HFF-Myc (cell line): ENCODE measurements around the gene LRMDA.

Experiments
- DNase-seq: peaks from one replicate; pipeline ENCODE4 v3.0.0-alpha.2; 2011; ENCODE audit warnings: low read depth; ENCODE audit errors: extremely low read depth
- H3K4me3 ChIP-seq: replicated peaks from 2 replicates; pipeline ENCODE4 v1.5.1; 2011; ENCODE audit warnings: low read depth, mild to moderate bottlenecking, control low read depth, low read length
- TF ChIP-seq, protein P1 (sequence below): IDR thresholded peaks from 2 replicates; pipeline ENCODE4 v1.5.1; 2012; ENCODE audit warnings: mild to moderate bottlenecking, low read depth, low read length, control low read depth; ENCODE audit errors: missing control alignments

The LRMDA gene

DNA sequence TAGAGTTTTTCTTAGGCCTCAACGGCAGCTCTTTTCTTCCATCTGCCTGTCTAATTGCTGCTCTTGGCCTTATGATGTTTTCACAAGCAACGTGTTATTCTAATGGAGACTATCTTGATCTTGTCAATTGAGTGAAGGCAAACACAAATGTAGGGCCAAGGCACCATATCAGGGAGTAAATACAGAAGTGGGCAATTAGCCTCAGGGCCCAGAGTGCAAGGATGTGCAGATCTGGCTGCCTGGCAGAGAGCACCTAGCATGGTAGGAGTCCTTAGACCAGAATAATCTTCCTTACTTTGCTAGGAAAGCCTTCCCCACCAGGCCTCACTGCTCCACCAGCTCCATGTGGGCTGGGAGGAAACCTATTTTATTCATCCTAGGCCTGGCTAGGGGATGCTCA, 590.9 kb downstream of the LRMDA start:
- no peak overlapping the region for H3K4me3 ChIP-seq
- TF ChIP-seq, protein P1, sequence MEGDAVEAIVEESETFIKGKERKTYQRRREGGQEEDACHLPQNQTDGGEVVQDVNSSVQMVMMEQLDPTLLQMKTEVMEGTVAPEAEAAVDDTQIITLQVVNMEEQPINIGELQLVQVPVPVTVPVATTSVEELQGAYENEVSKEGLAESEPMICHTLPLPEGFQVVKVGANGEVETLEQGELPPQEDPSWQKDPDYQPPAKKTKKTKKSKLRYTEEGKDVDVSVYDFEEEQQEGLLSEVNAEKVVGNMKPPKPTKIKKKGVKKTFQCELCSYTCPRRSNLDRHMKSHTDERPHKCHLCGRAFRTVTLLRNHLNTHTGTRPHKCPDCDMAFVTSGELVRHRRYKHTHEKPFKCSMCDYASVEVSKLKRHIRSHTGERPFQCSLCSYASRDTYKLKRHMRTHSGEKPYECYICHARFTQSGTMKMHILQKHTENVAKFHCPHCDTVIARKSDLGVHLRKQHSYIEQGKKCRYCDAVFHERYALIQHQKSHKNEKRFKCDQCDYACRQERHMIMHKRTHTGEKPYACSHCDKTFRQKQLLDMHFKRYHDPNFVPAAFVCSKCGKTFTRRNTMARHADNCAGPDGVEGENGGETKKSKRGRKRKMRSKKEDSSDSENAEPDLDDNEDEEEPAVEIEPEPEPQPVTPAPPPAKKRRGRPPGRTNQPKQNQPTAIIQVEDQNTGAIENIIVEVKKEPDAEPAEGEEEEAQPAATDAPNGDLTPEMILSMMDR, result no peak

GRCh38 chr10:76023007-76023406, 591.6 kb downstream of the LRMDA start:
- TF ChIP-seq, protein P1, result no peak
- no peak for DNase-seq
- H3K4me3 ChIP-seq, result no peak overlapping the region

More for the DNA sequence above, 590.9 kb downstream of the LRMDA start:
- no peak for DNase-seq

DNA sequence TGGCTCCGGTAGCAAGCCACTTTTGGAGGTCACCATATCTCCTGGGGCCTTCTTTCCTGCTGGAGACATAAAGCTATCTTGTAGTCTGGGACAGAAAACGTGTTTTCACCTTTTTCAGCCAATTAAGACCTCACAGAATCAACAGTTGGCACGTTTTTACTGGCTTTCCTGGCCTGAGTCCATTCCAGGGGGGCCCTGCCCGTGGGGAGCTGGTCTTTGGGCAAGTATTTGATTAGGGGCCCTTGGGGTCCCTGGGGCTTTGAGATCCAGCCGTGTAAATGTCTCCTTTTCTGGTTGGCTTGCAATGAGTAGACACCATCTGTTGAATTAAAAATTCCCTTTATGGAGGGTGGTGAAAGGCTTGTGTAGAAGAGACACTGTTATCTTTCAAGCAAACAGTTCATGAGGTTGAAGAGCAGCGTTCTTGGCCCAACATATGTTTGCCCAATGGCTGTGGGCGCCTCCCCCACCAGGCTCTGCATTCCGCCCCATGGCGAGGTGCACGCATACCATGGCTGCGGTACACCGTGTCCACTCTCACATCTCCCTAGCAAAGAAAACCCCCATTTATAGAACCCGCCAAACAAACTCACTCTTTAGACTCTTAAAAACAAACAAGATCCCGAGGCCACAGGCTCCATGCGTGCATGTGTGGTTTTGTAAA, 593.2 kb downstream of the LRMDA start:
- TF ChIP-seq, protein P1, result no peak
- no peak for DNase-seq

GRCh38 chr10:76025124-76025477, 593.7 kb downstream of the LRMDA start:
- TF ChIP-seq, protein P1, result no peak
- H3K4me3 ChIP-seq, result no peak overlapping the region
- no peak for DNase-seq

More for the DNA sequence above, 593.2 kb downstream of the LRMDA start:
- H3K4me3 ChIP-seq, result no peak overlapping the region

DNA sequence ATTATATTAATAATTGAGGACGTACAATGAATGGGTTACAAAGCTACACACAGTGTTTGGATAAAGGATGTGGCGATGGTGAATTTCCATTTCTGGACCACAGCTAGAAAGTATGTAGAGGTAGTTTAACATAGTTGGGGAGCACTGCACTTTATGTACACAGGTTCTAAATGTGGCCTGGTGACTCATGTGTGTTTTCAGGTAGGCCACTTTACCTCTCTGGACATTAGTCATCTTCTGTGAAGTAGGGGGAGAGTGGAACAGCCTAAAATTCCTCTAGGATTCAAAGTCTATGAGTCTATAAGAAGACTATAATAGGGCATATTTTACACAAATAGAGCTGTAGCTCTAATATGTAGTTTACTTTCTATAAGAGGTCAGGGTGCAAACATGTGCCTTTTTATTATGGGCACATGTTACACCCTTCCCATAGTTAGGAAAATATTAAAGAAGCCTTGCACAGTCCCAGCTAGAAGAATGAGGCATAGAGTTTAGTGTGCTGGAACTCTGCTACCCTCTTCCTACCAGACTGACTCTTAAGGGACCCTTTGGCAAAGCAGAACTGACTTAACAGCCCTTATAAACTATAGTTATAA, 594.9 kb downstream of the LRMDA start:
- no peak for DNase-seq
- TF ChIP-seq, protein P1, result no peak
- no peak overlapping the region for H3K4me3 ChIP-seq

DNA sequence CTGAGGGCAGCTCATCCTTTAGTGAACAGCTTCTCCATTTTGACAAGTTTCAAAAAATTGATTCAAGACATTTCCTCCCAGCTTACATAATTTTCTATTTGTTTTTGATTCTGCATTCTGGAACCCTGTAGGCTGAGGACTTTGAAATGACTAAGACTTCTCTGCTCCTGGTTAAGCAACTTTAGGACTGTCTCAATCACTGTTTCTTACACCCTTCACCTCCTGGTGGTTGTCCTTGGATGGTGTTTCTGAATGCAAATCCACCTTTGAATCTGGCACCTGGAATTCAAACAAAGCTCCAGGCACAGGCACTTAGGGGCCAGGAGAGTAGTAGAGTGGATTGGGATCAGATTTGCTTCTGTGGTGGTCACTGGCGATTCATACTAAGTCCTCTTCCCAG, 595.5 kb downstream of the LRMDA start:
- TF ChIP-seq, protein P1, result no peak
- DNase-seq, result no peak
- H3K4me3 ChIP-seq, result no peak overlapping the region
